Peyer's patch (tissue), 4 donors: ENCODE results near the gene CRY2. TPM values are rescaled to one million over a fixed set of nuclear protein-coding genes. Genes with fewer than 3 reads are reported as not detected.
"Not testable (repeated sequence)": the region's sequence is repeated elsewhere in the genome, so short reads cannot be mapped to it uniquely, and the experiment has no call there.

ENCODE experiments used
- DNase-seq, 3 donors: peaks; one replicate each; pipeline ENCODE4 v3.0.0-alpha.2; 2017 to 2019
- H3K27ac ChIP-seq, 4 donors: fragments of 200-600 bp; sonication (generic); one replicate each; pipeline ENCODE4 v1.5.1; 2016 to 2019
- H3K27me3 ChIP-seq, 2 donors: fragments of 200-600 bp; sonication (generic); one replicate each; pipeline ENCODE4 v1.5.1; 2019
- H3K36me3 ChIP-seq, 3 donors: fragments of 200-600 bp; sonication (generic); one replicate each; pipeline ENCODE4 v1.5.1; 2016 to 2019
- H3K4me1 ChIP-seq, 4 donors: fragments of 200-600 bp; sonication (generic); one replicate each; pipeline ENCODE4 v1.5.1; 2016 to 2019
- H3K4me3 ChIP-seq, 4 donors: fragments of 200-600 bp; sonication (generic); 1 replicate in 3 of 4; 2 replicates in 1 of 4; pipeline ENCODE4 v1.5.1; 2016 to 2019; ENCODE audit warnings: mild to moderate bottlenecking in 1 of 4
- H3K9me3 ChIP-seq, 4 donors: fragments of 200-600 bp; sonication (generic); one replicate each; pipeline ENCODE4 v1.5.1; 2016 to 2019; ENCODE audit warnings: mild to moderate bottlenecking in 1 of 4
- CTCF ChIP-seq, 6 experiments: fragments of 450-650 bp in 4 of 6; fragments of 200-600 bp in 2 of 6; sonication (generic) in 1 of 6; IDR thresholded peaks; one replicate each; pipeline ENCODE4 v1.5.1; 2017 to 2019; ENCODE audit warnings: antibody characterized with exemption in 6 of 6, mild to moderate bottlenecking in 3 of 6, moderate library complexity in 1 of 6
- POLR2A ChIP-seq, 2 donors: fragments of 450-650 bp; IDR thresholded peaks; one replicate each; pipeline ENCODE4 v1.5.1; 2017; ENCODE audit warnings: antibody characterized with exemption in 2 of 2, mild to moderate bottlenecking in 2 of 2, moderate library complexity in 2 of 2
- total RNA-seq, 4 donors: library from RNA; depleted of rRNA; stranded (reverse); fragments of >200 nt; gene quantifications; one replicate each; pipeline ENCODE4 v1.1.0, GENCODE V29; 2016

CRY2 gene
- total RNA-seq, 4 donors from 2014 or later, result 37.7 to 67.6 (median 66.0) TPM

- Histone ChIP-seq H3K9me3 (no peaks in the 10 kb centered on the region), H3K27me3 (no peaks in the 10 kb centered on the region), H3K4me3 (no peak overlapping the region), H3K4me1 (peaks cover 0 to 6% (median 0%) of the 10 kb centered on the region in 4 donors), H3K27ac (peak overlapping the region in 2 of 4 donors; percentile 0 to 46), H3K36me3 (peaks cover 0 to 8% (median 0%) of the 10 kb centered on the region in 3 donors)
- TF ChIP-seq CTCF (IDR thresholded peaks at IDR 0.05) (no peak), POLR2A (IDR thresholded peaks at IDR 0.05) (no peak)
- DNase-seq, result no peak
These were observed 30.7 kb upstream of the CRY2 start for GRCh38 chr11:45816614-45817013.

- no peaks in the 10 kb centered on the region for H3K9me3 ChIP-seq
- TF ChIP-seq POLR2A (IDR thresholded peaks at IDR 0.05) (no peak), CTCF (IDR thresholded peaks at IDR 0.05) (no peak)
- peaks cover 0 to 3% (median 0%) of the 10 kb centered on the region in 3 donors for H3K36me3 ChIP-seq
- H3K4me3 ChIP-seq, result no peak overlapping the region
- no peaks in the 10 kb centered on the region for H3K27me3 ChIP-seq
- H3K4me1 ChIP-seq, result peaks cover 0 to 6% (median 0%) of the 10 kb centered on the region in 4 donors
- DNase-seq, result peak in 1 of 3 donors; percentile 50
- peak overlapping the region in 2 of 4 donors; percentile 0 to 46 for H3K27ac ChIP-seq
These were observed 30.1 kb upstream of the CRY2 start for GRCh38 chr11:45817191-45817590.

GRCh38 chr11:45818961-45819605 is 28.2 kb upstream of the CRY2 start:
- no peak overlapping the region for H3K4me3 ChIP-seq
- H3K36me3 ChIP-seq, result no peaks in the 10 kb centered on the region
- TF ChIP-seq CTCF (IDR thresholded peaks at IDR 0.05), result no peak
- no peak for TF ChIP-seq POLR2A (IDR thresholded peaks at IDR 0.05)
- DNase-seq, result no peak
- H3K27me3 ChIP-seq, result no peaks in the 10 kb centered on the region
- H3K4me1 ChIP-seq, result peaks cover 0 to 6% (median 0%) of the 10 kb centered on the region in 4 donors
- no peaks in the 10 kb centered on the region for H3K9me3 ChIP-seq
- H3K27ac ChIP-seq, result no peak overlapping the region

- Histone ChIP-seq H3K36me3 (no peaks in the 10 kb centered on the region), H3K4me1 (peaks cover 0 to 6% (median 0%) of the 10 kb centered on the region in 4 donors), H3K9me3 (no peaks in the 10 kb centered on the region), H3K27me3 (no peaks in the 10 kb centered on the region), H3K27ac (no peak overlapping the region), H3K4me3 (no peak overlapping the region)
- DNase-seq, result no peak
- TF ChIP-seq CTCF (IDR thresholded peaks at IDR 0.05) (no peak), POLR2A (IDR thresholded peaks at IDR 0.05) (no peak)
These were observed 26.9 kb upstream of the CRY2 start for GRCh38 chr11:45820211-45820857.

GRCh38 chr11:45826492-45826891 is 20.8 kb upstream of the CRY2 start:
- not testable (repeated sequence) for H3K27ac ChIP-seq, H3K9me3 ChIP-seq, H3K4me3 ChIP-seq, H3K36me3 ChIP-seq, H3K27me3 ChIP-seq, H3K4me1 ChIP-seq, DNase-seq

- Histone ChIP-seq H3K4me3 (no peak overlapping the region), H3K27ac (no peak overlapping the region), H3K36me3 (no peaks in the 10 kb centered on the region), H3K27me3 (no peaks in the 10 kb centered on the region), H3K4me1 (no peaks in the 10 kb centered on the region), H3K9me3 (no peaks in the 10 kb centered on the region)
- no peak for DNase-seq
- TF ChIP-seq POLR2A (IDR thresholded peaks at IDR 0.05) (no peak), CTCF (IDR thresholded peaks at IDR 0.05) (no peak)
These were observed 20.2 kb upstream of the CRY2 start for GRCh38 chr11:45827123-45827522.
